A549 (cell line): ENCODE results near the gene AUTS2. TPM values are rescaled to one million over a fixed set of nuclear protein-coding genes. Genes with fewer than 3 reads are reported as not detected.

Experiments
- ATAC-seq, 2 experiments: fragments of 200-7000 bp in 1 of 2; fragments of >200 bp in 1 of 2; cut with Nextera tagmentation in 1 of 2; cut with Tn5 transposase in 1 of 2; 3 replicates each; pipeline versions ENCODE4 v1.8.0 to v1.9.1; 2018 to 2020; ENCODE audit warnings: mild to moderate bottlenecking in 1 of 2, moderate library complexity in 1 of 2
- CTCF ChIA-PET: fragments of 300-600 bp; sonication (Branson Sonifier 250); formaldehyde crosslinking; extraction: SDS; loops from one replicate; lab custom pipeline; 2021; ENCODE audit warnings: antibody characterized with exemption, inconsistent platforms; lab: Yijun Ruan, JAX
- POLR2A ChIA-PET: fragments of 350-600 bp; formaldehyde crosslinking; extraction: SDS; loops from one replicate; lab custom pipeline; 2021; ENCODE audit warnings: antibody characterized with exemption, inconsistent platforms; lab: Yijun Ruan, JAX
- DNase-seq, 2 experiments: peaks; one replicate each; pipeline versions ENCODE4 v3.0.0 to v3.0.0-alpha.2; 2011 to 2016; ENCODE audit warnings: low read depth in 1 of 2, low spot score in 1 of 2
- FAIRE-seq: peaks from 2 replicates; lab custom pipeline; 2011; peaks lifted over from hg19 to GRCh38; lab: Jason Lieb, UNC
- H3K27ac ChIP-seq, 2 experiments: fragments of >200 bp; sonication (Bioruptor Twin); formaldehyde crosslinking; 3 replicates each; pipeline ENCODE4 v1.5.1; 2016 to 2017
- H3K4me1 ChIP-seq: fragments of >200 bp; sonication (Bioruptor Twin); formaldehyde crosslinking; 3 replicates; pipeline ENCODE4 v1.6.1; 2016
- H3K4me2 ChIP-seq: fragments of >200 bp; sonication (Bioruptor Twin); formaldehyde crosslinking; 3 replicates; pipeline ENCODE4 v1.6.1; 2016
- H3K4me3 ChIP-seq: fragments of >200 bp; sonication (Bioruptor Twin); formaldehyde crosslinking; 3 replicates; pipeline ENCODE4 v1.5.1; 2016
- H3K9me3 ChIP-seq: fragments of >200 bp; sonication (Bioruptor Twin); formaldehyde crosslinking; 3 replicates; pipeline ENCODE4 v1.6.1; 2016
- CBX8 ChIP-seq: fragments of 200-600 bp; sonication (generic); IDR thresholded peaks from 2 replicates; pipeline ENCODE4 v1.6.1; 2016
- CHD2 ChIP-seq: fragments of 150-350 bp; IDR thresholded peaks from 2 replicates; pipeline ENCODE4 v1.6.1; 2014; ENCODE audit warnings: low read length; ENCODE audit not compliant: partially characterized antibody
- CTCF ChIP-seq: fragments of >200 bp; sonication (Bioruptor Twin); formaldehyde crosslinking; IDR thresholded peaks from 3 replicates; pipeline ENCODE4 v1.5.1; 2016
- ESRRA ChIP-seq: fragments of 150-350 bp; IDR thresholded peaks from 2 replicates; pipeline ENCODE4 v1.6.1; 2014; ENCODE audit warnings: mild to moderate bottlenecking, low read length, borderline replicate concordance
- FOSB ChIP-seq: fragments of 250-450 bp; sonication (Bioruptor Pico); IDR thresholded peaks from 2 replicates; pipeline ENCODE4 v1.5.0; 2020; ENCODE audit warnings: mild to moderate bottlenecking, moderate library complexity
- FOSL2 ChIP-seq, 2 experiments: fragments of 450-650 bp in 1 of 2; fragments of >200 bp in 1 of 2; sonication (Bioruptor Twin) in 1 of 2; formaldehyde crosslinking; IDR thresholded peaks; 2 replicates each; pipeline versions ENCODE4 v1.5.0 to v1.6.1; 2016 to 2020; ENCODE audit warnings: mild to moderate bottlenecking in 1 of 2, moderate library complexity in 1 of 2
- FOXS1 ChIP-seq: fragments of 250-450 bp; sonication (Bioruptor Pico); IDR thresholded peaks from 2 replicates; pipeline ENCODE4 v1.5.0; 2020; ENCODE audit warnings: mild to moderate bottlenecking, moderate library complexity
- HOXA7 ChIP-seq: fragments of 250-450 bp; sonication (Bioruptor Pico); IDR thresholded peaks from 2 replicates; pipeline ENCODE4 v1.5.0; 2020; ENCODE audit warnings: mild to moderate bottlenecking, moderate library complexity
- HOXB5 ChIP-seq: fragments of 250-450 bp; sonication (Bioruptor Pico); IDR thresholded peaks from 2 replicates; pipeline ENCODE4 v1.5.0; 2020; ENCODE audit warnings: mild to moderate bottlenecking, moderate library complexity
- JUN ChIP-seq, 2 experiments: fragments of >200 bp; sonication (Bioruptor Twin); formaldehyde crosslinking; IDR thresholded peaks; 2 replicates in 1 of 2; 3 replicates in 1 of 2; pipeline ENCODE4 v1.6.1; 2016 to 2017
- JUNB ChIP-seq: fragments of >200 bp; sonication (Bioruptor Twin); formaldehyde crosslinking; IDR thresholded peaks from 2 replicates; pipeline ENCODE4 v1.6.1; 2016
- KDM1A ChIP-seq: fragments of 200-600 bp; sonication (generic); IDR thresholded peaks from 2 replicates; pipeline ENCODE4 v1.6.1; 2016; ENCODE audit warnings: low read depth, mild to moderate bottlenecking
- KDM5A ChIP-seq: fragments of 200-600 bp; sonication (generic); IDR thresholded peaks from 2 replicates; pipeline ENCODE4 v1.6.1; 2016; ENCODE audit warnings: antibody characterized with exemption, mild to moderate bottlenecking
- MAZ ChIP-seq: fragments of 150-350 bp; IDR thresholded peaks from 2 replicates; pipeline ENCODE4 v1.6.1; 2014; ENCODE audit warnings: antibody characterized with exemption, low read depth, low read length, borderline replicate concordance
- MYC ChIP-seq: IDR thresholded peaks from 2 replicates; pipeline ENCODE4 v1.6.1; 2012; ENCODE audit warnings: mild to moderate bottlenecking, inconsistent platforms, low read length, improper control_type of control experiment, borderline replicate concordance
- NFE2L2 ChIP-seq: fragments of 150-350 bp; conservative IDR thresholded peaks from 2 replicates; pipeline ENCODE4 v1.6.1; 2014; ENCODE audit warnings: low read length
- PHF8 ChIP-seq: fragments of 200-600 bp; sonication (generic); IDR thresholded peaks from 2 replicates; pipeline ENCODE4 v1.6.1; 2016; ENCODE audit warnings: low read depth, mild to moderate bottlenecking, antibody characterized with exemption, moderate library complexity, borderline replicate concordance
- POLR2AphosphoS2 ChIP-seq: conservative IDR thresholded peaks from 2 replicates; pipeline ENCODE4 v1.6.1; 2012; ENCODE audit warnings: low read length, improper control_type of control experiment, inconsistent platforms
- RAD21 ChIP-seq, 2 experiments: fragments of >200 bp in 1 of 2; sonication (Bioruptor Twin) in 1 of 2; formaldehyde crosslinking in 1 of 2; IDR thresholded peaks in 1 of 2; conservative IDR thresholded peaks in 1 of 2; 2 replicates in 1 of 2; 3 replicates in 1 of 2; pipeline ENCODE4 v1.6.1; 2012 to 2018; ENCODE audit warnings: inconsistent platforms in 1 of 2
- RARB ChIP-seq: fragments of 250-450 bp; sonication (Bioruptor Pico); IDR thresholded peaks from 2 replicates; pipeline ENCODE4 v1.8.0; 2021; ENCODE audit warnings: mild to moderate bottlenecking, moderate library complexity
- RFX5 ChIP-seq: fragments of 450-650 bp; IDR thresholded peaks from 2 replicates; pipeline ENCODE4 v1.7.1; 2014; ENCODE audit warnings: antibody characterized with exemption, mild to moderate bottlenecking, moderate library complexity
- RNF2 ChIP-seq: fragments of 200-600 bp; sonication (generic); IDR thresholded peaks from 2 replicates; pipeline ENCODE4 v1.6.1; 2016; ENCODE audit warnings: low read depth, mild to moderate bottlenecking, antibody characterized with exemption, moderate library complexity, borderline replicate concordance
- SMC3 ChIP-seq: fragments of >200 bp; sonication (Bioruptor Twin); formaldehyde crosslinking; IDR thresholded peaks from 3 replicates; pipeline ENCODE4 v1.6.1; 2018; ENCODE audit warnings: inconsistent platforms
- TFCP2L1 ChIP-seq: fragments of 250-450 bp; sonication (Bioruptor Pico); IDR thresholded peaks from 2 replicates; pipeline ENCODE4 v1.5.0; 2021; ENCODE audit warnings: mild to moderate bottlenecking
- TP53 ChIP-seq: fragments of 250-450 bp; sonication (Bioruptor Pico); IDR thresholded peaks from 2 replicates; pipeline ENCODE4 v1.5.0; 2021; ENCODE audit warnings: mild to moderate bottlenecking, moderate library complexity
- ZC3H11A ChIP-seq: fragments of 450-650 bp; IDR thresholded peaks from 2 replicates; pipeline ENCODE4 v1.6.1; 2014; ENCODE audit warnings: antibody characterized with exemption, mild to moderate bottlenecking
- ZFP36 ChIP-seq: fragments of 450-650 bp; IDR thresholded peaks from 2 replicates; pipeline ENCODE4 v1.6.1; 2014; ENCODE audit warnings: borderline replicate concordance; ENCODE audit not compliant: partially characterized antibody
- ZNF302 ChIP-seq: fragments of 250-450 bp; sonication (Bioruptor Pico); IDR thresholded peaks from 2 replicates; pipeline ENCODE4 v1.9.0; 2021; ENCODE audit warnings: inconsistent platforms, mild to moderate bottlenecking, moderate library complexity
- ZSCAN20 ChIP-seq: fragments of 250-450 bp; sonication (Bioruptor Pico); IDR thresholded peaks from 2 replicates; pipeline ENCODE4 v1.8.0; 2022; ENCODE audit warnings: mild to moderate bottlenecking, moderate library complexity
- WGBS: methylation state at CpG from one replicate; pipeline ENCODE4 v1.1.6; 2017; ENCODE audit errors: missing lambda C conversion rate; 5-methylcytosine and 5-hydroxymethylcytosine counted together
- polyA plus RNA-seq, 4 experiments: library from polyadenylated mRNA; depleted of rRNA in 3 of 4; stranded (reverse); fragments of >200 nt; fragmentation: RNase III in 1 of 4; extraction: RNeasy Plus Mini Kit Qiagen cat#74134 plus additional on column Dnase treatment in 1 of 4; gene quantifications; 2 replicates in 3 of 4; 3 replicates in 1 of 4; pipeline ENCODE4 v1.2.3, GENCODE V29; 2011 to 2017

Gene AUTS2
- polyA plus RNA-seq, 2 of the 4 experiments (the other 2 are of a cell fraction) = 1.6 to 3.6 TPM

GRCh38 chr7:69963393-69963792, 365.1 kb downstream of the AUTS2 start:
- Histone ChIP-seq H3K4me2 (no peak overlapping the region), H3K9me3 (no peaks in the 10 kb centered on the region), H3K4me1 (no peaks in the 10 kb centered on the region), H3K4me3 (no peak overlapping the region), H3K27ac (no peak overlapping the region)
- TF ChIP-seq MYC (no peak), CTCF (no peak), FOXS1 (CRISPR knock-in tag) (no peak), HOXA7 (CRISPR knock-in tag) (no peak), POLR2AphosphoS2 (no peak), RFX5 (no peak), SMC3 (no peak), RNF2 (no peak), CBX8 (no peak), ZSCAN20 (CRISPR knock-in tag) (no peak), FOSB (no peak), TFCP2L1 (no peak), ZFP36 (no peak), ZC3H11A (no peak), JUNB (no peak)
- CTCF ChIA-PET = no interaction called here
- DNase-seq (no peak), ATAC-seq (no peak), FAIRE-seq (no peak)
- 29% methylated on average over 2 of the region's 2 CpGs for WGBS
- POLR2A ChIA-PET = no interaction called here

- CTCF ChIA-PET = no interaction called here
- TF ChIP-seq NFE2L2 = no peak
- no peak for TF ChIP-seq RARB (CRISPR knock-in tag)
- no peak for TF ChIP-seq ESRRA
- no peak for TF ChIP-seq CHD2
- TF ChIP-seq ZSCAN20 (CRISPR knock-in tag) = no peak
- no peak for TF ChIP-seq TP53 (CRISPR knock-in tag)
- 26% methylated on average over 8 of the region's 8 CpGs for WGBS
- no peaks in the 10 kb centered on the region for H3K9me3 ChIP-seq
- POLR2A ChIA-PET = no interaction called here
- no peak for FAIRE-seq
- DNase-seq = no peak
- H3K4me1 ChIP-seq = no peaks in the 10 kb centered on the region
- no peak for ATAC-seq
- H3K4me3 ChIP-seq = no peak overlapping the region
- H3K27ac ChIP-seq = no peak overlapping the region
- no peak overlapping the region for H3K4me2 ChIP-seq
These were observed 368.7 kb downstream of the AUTS2 start for GRCh38 chr7:69966766-69967591.

- no peak overlapping the region for H3K4me2 ChIP-seq
- 71% methylated on average over 3 of the region's 3 CpGs for WGBS
- H3K4me1 ChIP-seq = no peaks in the 10 kb centered on the region
- no peak overlapping the region for H3K27ac ChIP-seq
- TF ChIP-seq ZNF302 (CRISPR knock-in tag) (no peak), TP53 (CRISPR knock-in tag) (no peak), RARB (CRISPR knock-in tag) (no peak), KDM1A (no peak), FOSL2 (IDR thresholded peaks at IDR 0.05) (no peak), FOSL2 (CRISPR knock-in tag; IDR thresholded peaks at IDR 0.05) (no peak), HOXB5 (CRISPR knock-in tag) (no peak), HOXA7 (CRISPR knock-in tag) (no peak), FOSB (no peak), PHF8 (no peak), RAD21 (conservative IDR thresholded peaks at IDR 0.05 in 1 of 2, IDR thresholded peaks at IDR 0.05 in 1 of 2) (no peak), KDM5A (no peak), CBX8 (no peak), JUN (IDR thresholded peaks at IDR 0.05) (no peak), MAZ (no peak), RFX5 (no peak)
- no peak for DNase-seq
- no peaks in the 10 kb centered on the region for H3K9me3 ChIP-seq
- POLR2A ChIA-PET = no interaction called here
- no peak for FAIRE-seq
- CTCF ChIA-PET = no interaction called here
- H3K4me3 ChIP-seq = no peak overlapping the region
- ATAC-seq = no peak
These were observed 369.6 kb downstream of the AUTS2 start for GRCh38 chr7:69967689-69968450.
